HEK293 (cell line): ENCODE results near the gene NECAB2.

ENCODE experiments used
- CTCF ChIA-PET: fragments of 350-600 bp; formaldehyde crosslinking; extraction: SDS; loops from one replicate; lab custom pipeline; 2021; ENCODE audit warnings: antibody characterized with exemption; lab: Yijun Ruan, JAX
- POLR2A ChIA-PET: fragments of 300-600 bp; formaldehyde crosslinking; extraction: SDS; loops from one replicate; lab custom pipeline; 2020; ENCODE audit warnings: antibody characterized with exemption, inconsistent platforms; lab: Yijun Ruan, JAX
- H3K27ac ChIP-seq: fragments of 200-500 bp; sonication (Bioruptor generic); 2 replicates; pipeline ENCODE4 v1.5.1; 2014; ENCODE audit warnings: low read depth, low read length, control low read depth, inconsistent platforms; ENCODE audit errors: extremely low read depth
- H3K36me3 ChIP-seq, 2 experiments: fragments of 200-500 bp in 1 of 2; sonication (Bioruptor generic) in 1 of 2; 1 replicate in 1 of 2; 2 replicates in 1 of 2; pipeline ENCODE4 v1.5.1; 2014 to 2017; ENCODE audit warnings: inconsistent platforms in 2 of 2, low read length in 2 of 2; ENCODE audit not compliant: control insufficient read depth in 2 of 2, insufficient read depth in 1 of 2
- H3K4me1 ChIP-seq: fragments of 200-500 bp; sonication (Bioruptor generic); 2 replicates; pipeline ENCODE4 v1.5.1; 2014; ENCODE audit warnings: mild to moderate bottlenecking, low read length, inconsistent platforms; ENCODE audit not compliant: control insufficient read depth, insufficient read depth
- H3K4me3 ChIP-seq: 2 replicates; pipeline ENCODE4 v1.5.1; 2011; ENCODE audit warnings: low read depth, mild to moderate bottlenecking, control low read depth, low read length, moderate library complexity
- H3K9me3 ChIP-seq: fragments of 200-500 bp; sonication (Bioruptor generic); 2 replicates; pipeline ENCODE4 v1.5.1; 2014; ENCODE audit warnings: low read depth, low read length, inconsistent platforms; ENCODE audit not compliant: control insufficient read depth, insufficient read depth
- GLI2 ChIP-seq: fragments of 450-650 bp; formaldehyde crosslinking; IDR thresholded peaks from 2 replicates; pipeline ENCODE4; 2017; ENCODE audit warnings: missing biosample characterization, missing genetic modification characterization, low read depth, borderline replicate concordance
- GLI4 ChIP-seq: fragments of 450-650 bp; formaldehyde crosslinking; IDR thresholded peaks from 2 replicates; pipeline ENCODE4 v1.5.1; 2016; ENCODE audit warnings: missing biosample characterization, missing genetic modification characterization
- MYNN ChIP-seq: fragments of 450-650 bp; formaldehyde crosslinking; IDR thresholded peaks from 2 replicates; pipeline ENCODE4 v1.5.1; 2016; ENCODE audit warnings: missing biosample characterization, missing genetic modification characterization, borderline replicate concordance
- OSR2 ChIP-seq: fragments of 450-650 bp; formaldehyde crosslinking; IDR thresholded peaks from 2 replicates; pipeline ENCODE4 v1.5.1; 2016; ENCODE audit warnings: missing biosample characterization, missing genetic modification characterization
- SALL2 ChIP-seq: fragments of 450-650 bp; formaldehyde crosslinking; IDR thresholded peaks from 2 replicates; pipeline ENCODE4 v1.5.0; 2017; ENCODE audit warnings: missing biosample characterization, mild to moderate bottlenecking, missing genetic modification characterization, borderline replicate concordance
- ZBTB20 ChIP-seq: fragments of 450-650 bp; formaldehyde crosslinking; IDR thresholded peaks from 2 replicates; pipeline ENCODE4 v1.5.1; 2016; ENCODE audit warnings: missing biosample characterization, missing genetic modification characterization
- ZBTB21 ChIP-seq: fragments of 450-650 bp; formaldehyde crosslinking; IDR thresholded peaks from 2 replicates; pipeline ENCODE4 v1.5.1; 2017; ENCODE audit warnings: missing biosample characterization, missing genetic modification characterization
- ZBTB44 ChIP-seq: fragments of 450-650 bp; IDR thresholded peaks from 2 replicates; pipeline ENCODE4 v1.5.1; 2018; ENCODE audit warnings: missing biosample characterization, mild to moderate bottlenecking, missing genetic modification characterization
- ZIC2 ChIP-seq: fragments of 450-650 bp; formaldehyde crosslinking; IDR thresholded peaks from 2 replicates; pipeline ENCODE4 v1.5.1; 2016; ENCODE audit warnings: missing biosample characterization, missing genetic modification characterization
- ZNF133 ChIP-seq: fragments of 450-650 bp; formaldehyde crosslinking; IDR thresholded peaks from 2 replicates; pipeline ENCODE4 v1.5.1; 2016; ENCODE audit warnings: missing biosample characterization, missing genetic modification characterization
- ZNF214 ChIP-seq: fragments of 450-650 bp; formaldehyde crosslinking; IDR thresholded peaks from 2 replicates; pipeline ENCODE4 v1.5.1; 2017; ENCODE audit warnings: missing biosample characterization, mild to moderate bottlenecking, missing genetic modification characterization, borderline replicate concordance
- ZNF239 ChIP-seq: fragments of 450-650 bp; formaldehyde crosslinking; IDR thresholded peaks from 2 replicates; pipeline ENCODE4 v1.5.1; 2016; ENCODE audit warnings: missing biosample characterization, missing genetic modification characterization
- ZNF248 ChIP-seq: fragments of 450-650 bp; formaldehyde crosslinking; IDR thresholded peaks from 2 replicates; pipeline ENCODE4 v1.5.1; 2017; ENCODE audit warnings: missing biosample characterization, missing genetic modification characterization
- ZNF26 ChIP-seq: fragments of 450-650 bp; formaldehyde crosslinking; IDR thresholded peaks from 2 replicates; pipeline ENCODE4 v1.5.1; 2016; ENCODE audit warnings: missing biosample characterization, missing genetic modification characterization
- ZNF280C ChIP-seq: fragments of 450-650 bp; formaldehyde crosslinking; IDR thresholded peaks from 2 replicates; pipeline ENCODE4 v1.5.1; 2016; ENCODE audit warnings: missing biosample characterization, missing genetic modification characterization
- ZNF292 ChIP-seq: fragments of 450-650 bp; formaldehyde crosslinking; IDR thresholded peaks from 2 replicates; pipeline ENCODE4 v1.5.1; 2016; ENCODE audit warnings: low read depth, missing biosample characterization, missing genetic modification characterization, borderline replicate concordance
- ZNF37A ChIP-seq: fragments of 450-650 bp; IDR thresholded peaks from 2 replicates; pipeline ENCODE4 v1.5.1; 2018; ENCODE audit warnings: missing biosample characterization, missing genetic modification characterization
- ZNF571 ChIP-seq: fragments of 450-650 bp; formaldehyde crosslinking; IDR thresholded peaks from 2 replicates; pipeline ENCODE4 v1.5.0; 2017; ENCODE audit warnings: missing biosample characterization, missing genetic modification characterization
- ZNF677 ChIP-seq: fragments of 450-650 bp; IDR thresholded peaks from 2 replicates; pipeline ENCODE4 v1.5.0; 2018; ENCODE audit warnings: missing biosample characterization, mild to moderate bottlenecking, missing genetic modification characterization, moderate library complexity
- ZNF704 ChIP-seq: fragments of 450-650 bp; formaldehyde crosslinking; IDR thresholded peaks from 2 replicates; pipeline ENCODE4 v1.5.1; 2016; ENCODE audit warnings: missing biosample characterization, missing genetic modification characterization
- ZNF785 ChIP-seq: fragments of 450-650 bp; formaldehyde crosslinking; IDR thresholded peaks from 2 replicates; pipeline ENCODE4 v1.5.1; 2016; ENCODE audit warnings: missing biosample characterization, missing genetic modification characterization
- ZNF792 ChIP-seq: fragments of 450-650 bp; formaldehyde crosslinking; IDR thresholded peaks from 2 replicates; pipeline ENCODE4 v1.5.1; 2016; ENCODE audit warnings: missing biosample characterization, missing genetic modification characterization
- ZSCAN5A ChIP-seq: fragments of 450-650 bp; formaldehyde crosslinking; IDR thresholded peaks from 2 replicates; pipeline ENCODE4 v1.5.1; 2016; ENCODE audit warnings: missing biosample characterization, missing genetic modification characterization

Gene NECAB2

GRCh38 chr16:84005391-84005790 lies 37.3 kb downstream of the NECAB2 start:
- H3K27ac ChIP-seq, result no peak overlapping the region
- H3K9me3 ChIP-seq, result no peaks in the 10 kb centered on the region
- H3K36me3 ChIP-seq, result no peaks in the 10 kb centered on the region
- H3K4me1 ChIP-seq, result no peaks in the 10 kb centered on the region
- POLR2A ChIA-PET, result interaction anchor here (1.7 kb wide), 1 partner anchor 9 kb away, joined by 6 read pairs; no protein-coding TSS in a partner anchor
- H3K4me3 ChIP-seq, result no peak overlapping the region
- TF ChIP-seq ZNF792 (tag by site-specific recombination) (no peak), ZNF280C (tag by site-specific recombination) (no peak), GLI4 (tag by site-specific recombination) (no peak), ZNF785 (tag by site-specific recombination) (no peak), ZBTB20 (tag by site-specific recombination) (no peak), ZNF26 (tag by site-specific recombination) (no peak)
- CTCF ChIA-PET, result interaction anchor here (0.7 kb wide), 1 partner anchor 515 kb away, joined by 3 read pairs; no protein-coding TSS in a partner anchor

- POLR2A ChIA-PET, result no interaction called here
- Histone ChIP-seq H3K4me3 (no peak overlapping the region), H3K4me1 (no peaks in the 10 kb centered on the region), H3K27ac (no peak overlapping the region), H3K36me3 (no peaks in the 10 kb centered on the region), H3K9me3 (no peaks in the 10 kb centered on the region)
- TF ChIP-seq SALL2, result no peak
- TF ChIP-seq ZIC2, result no peak
- TF ChIP-seq ZBTB21 (tag by site-specific recombination), result no peak
- TF ChIP-seq ZNF214 (tag by site-specific recombination), result no peak
- no peak for TF ChIP-seq ZNF248 (tag by site-specific recombination)
- no peak for TF ChIP-seq MYNN (tag by site-specific recombination)
- no peak for TF ChIP-seq ZNF704
- no peak for TF ChIP-seq ZNF292
- CTCF ChIA-PET, result interaction anchor here (0.7 to 1.1 kb wide), 2 partner anchors 36 to 220 kb away, joined by 3 read pairs; no protein-coding TSS in a partner anchor
Measured at GRCh38 chr16:84007520-84007919, 39.5 kb downstream of the NECAB2 start.

GRCh38 chr16:84007965-84008364 lies 39.9 kb downstream of the NECAB2 start:
- Histone ChIP-seq H3K27ac (no peak overlapping the region), H3K4me1 (no peaks in the 10 kb centered on the region), H3K9me3 (no peaks in the 10 kb centered on the region), H3K4me3 (no peak overlapping the region), H3K36me3 (no peaks in the 10 kb centered on the region)
- POLR2A ChIA-PET, result no interaction called here
- CTCF ChIA-PET, result interaction anchor here (0.7 to 1.1 kb wide), 3 partner anchors 13 to 220 kb away, joined by 3 to 4 read pairs (median 3); no protein-coding TSS in a partner anchor
- TF ChIP-seq ZNF239 (tag by site-specific recombination) (no peak), ZNF677 (tag by site-specific recombination) (no peak), ZBTB44 (tag by site-specific recombination) (no peak), GLI2 (no peak), ZNF571 (tag by site-specific recombination) (no peak), ZNF133 (tag by site-specific recombination) (no peak), OSR2 (tag by site-specific recombination) (no peak), ZNF37A (no peak), MYNN (tag by site-specific recombination) (no peak), ZSCAN5A (tag by site-specific recombination) (no peak)
